ENCODE measurements around the gene C1orf94.

The C1orf94 gene

GRCh38 chr1:34131396-34132160 lies 45.1 kb upstream of the C1orf94 start:
- H3K4me3 ChIP-seq (ENCODE audit: control insufficient read depth, low read depth, low read length): no peak overlapping the region
- DNase-seq (ENCODE audit: low read depth): no peak
- TF ChIP-seq CTCF (conservative IDR thresholded peaks at IDR 0.05; ENCODE audit: control insufficient read depth, insufficient read depth, low read depth, low read length): no peak

GRCh38 chr1:34132161-34132420 lies 44.6 kb upstream of the C1orf94 start:
- no peak for DNase-seq (ENCODE audit: low read depth)
- TF ChIP-seq CTCF (conservative IDR thresholded peaks at IDR 0.05; ENCODE audit: control insufficient read depth, insufficient read depth, low read depth, low read length): no peak
- no peak overlapping the region for H3K4me3 ChIP-seq (ENCODE audit: control insufficient read depth, low read depth, low read length)

- no peak for DNase-seq (ENCODE audit: low read depth)
Observed at GRCh38 chr1:34137411-34137810, 39.3 kb upstream of the C1orf94 start.

GRCh38 chr1:34140011-34140676 lies 36.6 kb upstream of the C1orf94 start:
- no peak overlapping the region for H3K4me3 ChIP-seq (ENCODE audit: control insufficient read depth, low read depth, low read length)
- DNase-seq (ENCODE audit: low read depth): no peak
- TF ChIP-seq CTCF (conservative IDR thresholded peaks at IDR 0.05; ENCODE audit: control insufficient read depth, insufficient read depth, low read depth, low read length): no peak

More at GRCh38 chr1:34137411-34137810, 39.3 kb upstream of the C1orf94 start:
- no peak overlapping the region for H3K4me3 ChIP-seq (ENCODE audit: control insufficient read depth, low read depth, low read length)
- no peak for TF ChIP-seq CTCF (conservative IDR thresholded peaks at IDR 0.05; ENCODE audit: control insufficient read depth, insufficient read depth, low read depth, low read length)

- H3K4me3 ChIP-seq (ENCODE audit: control insufficient read depth, low read depth, low read length): no peak overlapping the region
Observed at GRCh38 chr1:34143975-34144374, 32.7 kb upstream of the C1orf94 start.

DNA sequence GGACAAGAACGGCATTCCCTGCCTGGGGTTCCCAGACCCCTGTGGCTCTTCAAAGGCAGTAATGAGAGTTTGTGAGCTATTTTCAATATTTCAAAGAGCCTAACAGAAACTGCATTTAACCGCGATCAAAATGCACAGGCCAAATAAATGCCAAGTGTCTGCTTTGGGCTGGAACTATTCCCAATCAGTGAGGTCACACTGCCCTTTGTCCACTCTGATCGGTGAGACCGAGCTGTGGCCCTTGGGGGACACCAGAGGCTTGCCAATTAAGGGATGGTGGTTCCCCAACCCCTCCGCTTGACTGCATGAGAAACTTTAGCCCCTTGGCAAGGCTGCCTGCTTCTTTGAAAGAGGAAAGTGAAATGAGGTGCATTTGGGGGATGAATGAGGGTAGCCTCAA lies 31.9 kb upstream of the C1orf94 start:
- DNase-seq (ENCODE audit: low read depth): no peak
- H3K4me3 ChIP-seq (ENCODE audit: control insufficient read depth, low read depth, low read length): no peak overlapping the region
- no peak for TF ChIP-seq CTCF (conservative IDR thresholded peaks at IDR 0.05; ENCODE audit: control insufficient read depth, insufficient read depth, low read depth, low read length)

More at GRCh38 chr1:34143975-34144374, 32.7 kb upstream of the C1orf94 start:
- no peak for DNase-seq (ENCODE audit: low read depth)
- no peak for TF ChIP-seq CTCF (conservative IDR thresholded peaks at IDR 0.05; ENCODE audit: control insufficient read depth, insufficient read depth, low read depth, low read length)

Data from fibroblast of mammary gland (primary cell).